Heart right ventricle (tissue), 16 donors: ENCODE results near the gene GALNT18. TPM values are rescaled to one million over a fixed set of nuclear protein-coding genes. Genes with fewer than 3 reads are reported as not detected.

Experiments
- ATAC-seq, 8 donors: fragments of 200-7000 bp; cut with Tn5 transposase; one replicate each; pipeline ENCODE4 v1.9.1; 2020; ENCODE audit warnings: mild to moderate bottlenecking in 8 of 8, moderate library complexity in 8 of 8, moderate number of reproducible peaks in 1 of 8
- DNase-seq, 2 donors: peaks; one replicate each; pipeline ENCODE4 v3.0.0-alpha.2; 2020
- H3K27ac ChIP-seq, 10 donors: fragments of 200-600 bp; sonication (generic) in 2 of 10; one replicate each; pipeline versions ENCODE4 v1.5.0 to v1.8.0; 2020 to 2022; ENCODE audit warnings: mild to moderate bottlenecking in 3 of 10
- H3K27me3 ChIP-seq, 7 donors: fragments of 200-600 bp; one replicate each; pipeline ENCODE4 v1.8.0; 2021 to 2022; ENCODE audit warnings: mild to moderate bottlenecking in 2 of 7
- H3K36me3 ChIP-seq, 9 donors: fragments of 200-600 bp; sonication (generic) in 1 of 9; one replicate each; pipeline versions ENCODE4 v1.5.0 to v1.8.0; 2020 to 2022; ENCODE audit warnings: mild to moderate bottlenecking in 2 of 9
- H3K4me1 ChIP-seq, 9 donors: fragments of 200-600 bp; sonication (generic) in 1 of 9; one replicate each; pipeline versions ENCODE4 v1.5.0 to v1.8.0; 2020 to 2022; ENCODE audit warnings: mild to moderate bottlenecking in 4 of 9
- H3K4me3 ChIP-seq, 10 donors: fragments of 200-600 bp; sonication (generic) in 2 of 10; one replicate each; pipeline versions ENCODE4 v1.5.0 to v1.8.0; 2020 to 2022; ENCODE audit warnings: mild to moderate bottlenecking in 7 of 10, moderate library complexity in 2 of 10
- H3K9me3 ChIP-seq, 11 donors: fragments of 200-600 bp in 10 of 11; sonication (generic) in 2 of 11; one replicate each; pipeline versions ENCODE4 v1.5.0 to v1.8.0; 2013 to 2022; ENCODE audit warnings: mild to moderate bottlenecking in 2 of 11, control low read depth in 1 of 11, moderate library complexity in 1 of 11
- CTCF ChIP-seq, 9 donors: fragments of 200-600 bp; sonication (generic) in 2 of 9; IDR thresholded peaks; one replicate each; pipeline versions ENCODE4 v1.5.0 to v1.8.0; 2021 to 2022; ENCODE audit warnings: antibody characterized with exemption in 9 of 9, mild to moderate bottlenecking in 5 of 9, moderate library complexity in 1 of 9
- WGBS, 2 donors: extraction: QIAGEN DNeasy Blood & Tissue Kit; methylation state at CpG; one replicate each; pipeline ENCODE4 v1.1.7; 2013; ENCODE audit warnings: inconsistent platforms in 1 of 2; 5-methylcytosine and 5-hydroxymethylcytosine counted together
- intact Hi-C, 10 donors: fragments of 100-400 bp; cut with DNase I; formaldehyde crosslinking; loops; one replicate each; pipeline versions ENCODE4 v1.11.1 to v1.14.2; 2022
- polyA plus RNA-seq, 2 donors: library from polyadenylated mRNA; stranded (reverse); fragments of 200-250 nt; gene quantifications; one replicate each; pipeline ENCODE4 v1.2.3, GENCODE V29; 2013
- total RNA-seq, 10 donors: library from RNA; stranded (reverse); fragmentation: NEBNext Ultra II Directional in 3 of 10; extraction: Animal tissue kit (Norgen Biotek cat#: 25700) in 3 of 10; gene quantifications; one replicate each; pipeline versions ENCODE4 v1.2.1 to v1.2.4, GENCODE V29; 2021 to 2023
- donor health status: Arrhythmogenic right ventricular cardiomyopathy.
- donor health status: ischemic (EF 13 %, LVEDD 7.1; RV severe dilation, severe dysfunction).
- donor health status: healthy with polysubstance abuse.
- donor health status: DM: no; HTN: yes; CAD: no.
- donor health status: DM: no; HTN: no; CAD: no.
- donor health status: ischemic (EF 25% LVEDD 6.9; RV normal size, moderate dysfunction).
- donor health status: ischemic (EF 25% LVEDD 5.7; RV mildly dilated, moderate dysfunction).
- donor health status: healthy.
- donor health status: DM: yes; HTN: yes; CAD: no.
- donor health status: Ischemic cardiomyopathy.
- donor health status: ischemic (EF 35%, LVEDD 5.7; RV mildly dilated, moderate dysfunction).
- donor health status: nonischemic (EF 11% LVEDD 7.7; RV severe dilation, severe dysfunction).
- donor health status: DM: yes; HTN: yes; CAD: no.
- donor health status: PGD.
- donor health status: ischemic (EF 29% LVEDD 5.4; RV normal size, mild dysfunction).
- donor health status: nonischemic (EF 23%, LVEDD 6.1; RV moderate dilation, normal function).

GALNT18 gene
- total and polyA plus RNA-seq, 12 donors = 7.0 to 29.0 (median 15.6) TPM

- peaks cover 0 to 52% (median 16%) of the 10 kb centered on the region in 9 donors for H3K4me1 ChIP-seq
- H3K27ac ChIP-seq = peak overlapping the region in 9 of 10 donors; percentile 21 to 85 (median 65)
- ATAC-seq (peak in 2 of 8 donors; percentile 0 to 5), DNase-seq (no peak)
- H3K9me3 ChIP-seq = no peaks in the 10 kb centered on the region
- peaks cover 0 to 37% (median 0%) of the 10 kb centered on the region in 7 donors for H3K27me3 ChIP-seq
- no peak for TF ChIP-seq CTCF (IDR thresholded peaks at IDR 0.05)
- no peaks in the 10 kb centered on the region for H3K36me3 ChIP-seq
- intact Hi-C loops = loop anchor here in 6 of 10 donors (5.0 to 10.0 kb wide), 8 partner anchors 85 to 688 kb away; no protein-coding TSS in a partner anchor
- H3K4me3 ChIP-seq = peak overlapping the region in 9 of 10 donors; percentile 6 to 92 (median 77)
- 19 to 24% methylated on average over 12 of the region's 12 CpGs for WGBS, 2 donors
These were observed 518 bp upstream of the GALNT18 start for GRCh38 chr11:11622340-11622706.

GRCh38 chr11:11620921-11621572 is 758 bp downstream of the GALNT18 start:
- Histone ChIP-seq H3K27me3 (peaks cover 0 to 41% (median 0%) of the 10 kb centered on the region in 7 donors), H3K27ac (peak overlapping the region; percentile 24 to 88 (median 81)), H3K9me3 (no peaks in the 10 kb centered on the region), H3K4me3 (peak overlapping the region; percentile 70 to 92 (median 78)), H3K36me3 (no peaks in the 10 kb centered on the region), H3K4me1 (peaks cover 0 to 65% (median 18%) of the 10 kb centered on the region in 9 donors)
- ATAC-seq (peak; percentile 27 to 65 (median 52)), DNase-seq (peak; percentile 33 to 50)
- WGBS, 2 donors = 0% methylated on average over 55 of the region's 55 CpGs
- intact Hi-C loops = loop anchor here in 7 of 10 donors (2.0 to 10.0 kb wide), 10 partner anchors 82 to 686 kb away; no protein-coding TSS in a partner anchor
- peak in 4 of 9 donors; percentile 21 to 52 (median 42) for TF ChIP-seq CTCF (IDR thresholded peaks at IDR 0.05)

GRCh38 chr11:11620173-11620920 is 1.5 kb downstream of the GALNT18 start:
- Histone ChIP-seq H3K9me3 (no peaks in the 10 kb centered on the region), H3K27me3 (peaks cover 0 to 41% (median 0%) of the 10 kb centered on the region in 7 donors), H3K36me3 (no peaks in the 10 kb centered on the region), H3K4me1 (peaks cover 0 to 71% (median 19%) of the 10 kb centered on the region in 9 donors), H3K27ac (peak overlapping the region; percentile 24 to 88 (median 81)), H3K4me3 (peak overlapping the region; percentile 70 to 92 (median 78))
- DNase-seq (peak; percentile 43 to 57), ATAC-seq (peak; percentile 39 to 75 (median 63))
- intact Hi-C loops = loop anchor here in 7 of 10 donors (2.0 to 10.0 kb wide), 10 partner anchors 82 to 686 kb away; no protein-coding TSS in a partner anchor
- TF ChIP-seq CTCF (IDR thresholded peaks at IDR 0.05) = no peak
- 7 to 9% methylated on average over 48 of the region's 48 CpGs for WGBS, 2 donors

- 56 to 63% methylated on average over 4 of the region's 4 CpGs for WGBS, 2 donors
- H3K4me1 ChIP-seq = peaks cover 0 to 80% (median 27%) of the 10 kb centered on the region in 9 donors
These were observed 2.8 kb downstream of the GALNT18 start for GRCh38 chr11:11618973-11619435.

More at GRCh38 chr11:11618973-11619435, 2.8 kb downstream of the GALNT18 start:
- Histone ChIP-seq H3K4me3 (peak overlapping the region in 8 of 10 donors; percentile 70 to 92 (median 78)), H3K27me3 (peaks cover 0 to 41% (median 0%) of the 10 kb centered on the region in 7 donors), H3K9me3 (no peaks in the 10 kb centered on the region), H3K36me3 (no peaks in the 10 kb centered on the region), H3K27ac (peak overlapping the region in 5 of 10 donors; percentile 25 to 85 (median 81))
- DNase-seq (no peak), ATAC-seq (no peak)
- peak in 5 of 9 donors; percentile 20 to 53 (median 40) for TF ChIP-seq CTCF (IDR thresholded peaks at IDR 0.05)
- intact Hi-C loops = loop anchor here in 6 of 10 donors (5.0 to 10.0 kb wide), 6 partner anchors 37 to 214 kb away; no protein-coding TSS in a partner anchor
